Endothelial cell of umbilical vein (primary cell): ENCODE data around the gene OTULINL. TPM values are rescaled to one million over a fixed set of nuclear protein-coding genes. Genes with fewer than 3 reads are reported as not detected.

Source experiments
- BruUV-seq: library from RNA; stranded (reverse); fragments of 400-500 nt; replicated peaks from 2 replicates; lab custom pipeline; 2021; lab: Mats Ljungman, UMichigan
- CTCF ChIA-PET: fragments of 300-600, 350-600 bp; sonication (Branson Sonifier 250); formaldehyde crosslinking; loops from one replicate; lab custom pipeline; 2021; ENCODE audit warnings: antibody characterized with exemption, inconsistent platforms; lab: Charles Lee
- POLR2A ChIA-PET: fragments of 300-600, 350-600 bp; sonication (Branson Sonifier 250); formaldehyde crosslinking; loops from one replicate; lab custom pipeline; 2021; ENCODE audit warnings: antibody characterized with exemption, inconsistent platforms; lab: Charles Lee
- DNase-seq: peaks from one replicate; pipeline ENCODE4 v3.0.0-alpha.2; 2011; ENCODE audit warnings: low read depth, low spot score
- FAIRE-seq: peaks from 2 replicates; lab custom pipeline; 2011; peaks lifted over from hg19 to GRCh38; lab: Jason Lieb, UNC
- H2AFZ ChIP-seq: 2 replicates; pipeline ENCODE4 v1.6.0; 2012; ENCODE audit warnings: low read depth, low read length, control low read depth, inconsistent platforms
- H3K27ac ChIP-seq: 2 replicates; pipeline ENCODE4 v1.5.1; 2011; ENCODE audit warnings: low read depth, mild to moderate bottlenecking, control low read depth, low read length, moderate library complexity; ENCODE audit not compliant: insufficient read depth
- H3K27me3 ChIP-seq, 2 experiments: 2 replicates each; pipeline versions ENCODE4 v1.6.0 to v1.6.1; 2011; ENCODE audit warnings: low read length in 2 of 2, mixed read lengths in 1 of 2; ENCODE audit not compliant: control insufficient read depth in 2 of 2, insufficient read depth in 2 of 2
- H3K36me3 ChIP-seq, 2 experiments: 2 replicates in 1 of 2; 3 replicates in 1 of 2; pipeline ENCODE4 v1.5.1; 2011; ENCODE audit warnings: low read length in 2 of 2, mild to moderate bottlenecking in 1 of 2, moderate library complexity in 1 of 2; ENCODE audit not compliant: control insufficient read depth in 2 of 2, insufficient read depth in 2 of 2; ENCODE audit errors: extremely low read depth in 1 of 2
- H3K4me1 ChIP-seq: 3 replicates; pipeline ENCODE4 v1.5.1; 2011; ENCODE audit warnings: mild to moderate bottlenecking, low read length; ENCODE audit not compliant: control insufficient read depth, insufficient read depth; ENCODE audit errors: extremely low read depth
- H3K4me2 ChIP-seq: 2 replicates; pipeline ENCODE4 v1.6.1; 2011; ENCODE audit warnings: low read length, control low read depth, mixed read lengths; ENCODE audit not compliant: insufficient read depth
- H3K4me3 ChIP-seq, 3 experiments: fragments of 200-600 bp in 1 of 3; sonication (generic), shearing (Covaris generic) in 1 of 3; replicated peaks in 1 of 3; 2 replicates each; pipeline ENCODE4 v1.5.1; 2011 to 2016; ENCODE audit warnings: control low read depth in 3 of 3, low read length in 3 of 3, mild to moderate bottlenecking in 2 of 3, inconsistent platforms in 1 of 3, low read depth in 1 of 3, moderate library complexity in 1 of 3; ENCODE audit not compliant: insufficient read depth in 1 of 3
- H3K79me2 ChIP-seq: 2 replicates; pipeline ENCODE4 v1.6.0; 2012; ENCODE audit warnings: low read length, inconsistent platforms; ENCODE audit not compliant: control insufficient read depth, insufficient read depth
- H3K9ac ChIP-seq: replicated peaks from 2 replicates; pipeline ENCODE3; 2011; ENCODE audit warnings: low read length, control low read depth; ENCODE audit not compliant: insufficient read depth; ENCODE audit errors: extremely low read depth
- H3K9me1 ChIP-seq: replicated peaks from 3 replicates; pipeline ENCODE4 v1.6.0; 2011; ENCODE audit warnings: mild to moderate bottlenecking, low read length; ENCODE audit not compliant: control insufficient read depth, insufficient read depth; ENCODE audit errors: extremely low read depth
- H3K9me3 ChIP-seq: replicated peaks from 2 replicates; pipeline ENCODE4 v1.5.1; 2012; ENCODE audit warnings: low read length, inconsistent platforms; ENCODE audit not compliant: control insufficient read depth, insufficient read depth
- H4K20me1 ChIP-seq: replicated peaks from 2 replicates; pipeline ENCODE3; 2011; ENCODE audit warnings: mild to moderate bottlenecking, low read length; ENCODE audit not compliant: control insufficient read depth, insufficient read depth; ENCODE audit errors: extremely low read depth
- CTCF ChIP-seq, 2 donors: IDR thresholded peaks; 1 replicate in 1 of 2; 2 replicates in 1 of 2; pipeline ENCODE4 v1.5.1; 2011; ENCODE audit warnings: low read length in 2 of 2, mild to moderate bottlenecking in 2 of 2, moderate library complexity in 2 of 2, control low read depth in 1 of 2, inconsistent platforms in 1 of 2, low read depth in 1 of 2; ENCODE audit not compliant: insufficient read depth in 1 of 2; ENCODE audit errors: extremely low read depth in 1 of 2
- EZH2 ChIP-seq: IDR thresholded peaks from 2 replicates; pipeline ENCODE4 v1.6.1; 2012; ENCODE audit warnings: borderline replicate concordance, low read depth, mild to moderate bottlenecking, moderate library complexity, low read length, inconsistent platforms; ENCODE audit not compliant: severe bottlenecking
- FOS ChIP-seq: IDR thresholded peaks from 2 replicates; pipeline ENCODE4 v1.6.1; 2011; ENCODE audit warnings: mild to moderate bottlenecking, low read length, moderate library complexity, borderline replicate concordance; ENCODE audit not compliant: insufficient read depth
- GATA2 ChIP-seq: IDR thresholded peaks from 2 replicates; pipeline ENCODE4 v1.7.0; 2011; ENCODE audit warnings: low read depth, mild to moderate bottlenecking, moderate library complexity, mixed read lengths, low read length; ENCODE audit not compliant: insufficient read length, insufficient read depth
- JUN ChIP-seq: IDR thresholded peaks from 2 replicates; pipeline ENCODE4 v1.6.1; 2011; ENCODE audit warnings: borderline replicate concordance, low read depth; ENCODE audit not compliant: insufficient read length, insufficient read depth
- MAX ChIP-seq: IDR thresholded peaks from 2 replicates; pipeline ENCODE4 v1.6.1; 2011; ENCODE audit not compliant: insufficient read depth, insufficient read length
- MYC ChIP-seq: IDR thresholded peaks from one replicate; pipeline ENCODE4 v1.6.1; 2011; ENCODE audit warnings: mild to moderate bottlenecking, low read depth, low read length
- POLR2A ChIP-seq: IDR thresholded peaks from 2 replicates; pipeline ENCODE4 v1.6.1; 2012; ENCODE audit warnings: low read depth, mild to moderate bottlenecking, control low read depth, low read length
- POLR2AphosphoS5 ChIP-seq: IDR thresholded peaks from 2 replicates; pipeline ENCODE4 v1.6.1; 2012; ENCODE audit warnings: low read depth, mild to moderate bottlenecking, control low read depth, low read length, moderate library complexity; ENCODE audit not compliant: insufficient read depth
- dilution Hi-C: fragments of 300-500 bp; cut with MboI; formaldehyde crosslinking; loops from one replicate; pipeline ENCODE4 v1.15.0; 2019; ENCODE audit warnings: low sequenced_read_pairs; ENCODE audit not compliant: extremely low pct_ligation_motif_present
- intact Hi-C: fragments of 100-400 bp; cut with micrococcal nuclease; formaldehyde crosslinking; loops from one replicate; pipeline ENCODE4 v1.10.0; 2022
- polyA plus RNA-seq, 4 experiments: library from polyadenylated mRNA; depleted of rRNA in 3 of 4; stranded (reverse) in 3 of 4; unstranded in 1 of 4; fragments of >200 nt; gene quantifications; 2 replicates each; pipeline versions ENCODE4 v1.2.1 to v1.2.3, GENCODE V29; 2011 to 2012; ENCODE audit warnings: missing spikeins in 1 of 4
- total RNA-seq: library from RNA; stranded (reverse); gene quantifications from 2 replicates; pipeline ENCODE4 v1.2.3, GENCODE V29; 2021

OTULINL gene
- total and polyA plus RNA-seq, 2 donors (not counting 3 experiments of a cell fraction or from before 2014, with no cell fraction given): 0.08 to 0.42 TPM

GRCh38 chr5:14569948-14570691, 11.5 kb upstream of the OTULINL start:
- intact Hi-C loops (no loop called here), dilution Hi-C loops (no loop called here)
- Histone ChIP-seq H3K27ac (no peak overlapping the region), H3K4me3 (no peak overlapping the region), H3K36me3 (no peaks in the 10 kb centered on the region), H4K20me1 (no peaks in the 10 kb centered on the region), H3K9me3 (no peaks in the 10 kb centered on the region), H3K79me2 (no peaks in the 10 kb centered on the region), H3K9me1 (no peaks in the 10 kb centered on the region), H2AFZ (no peak overlapping the region), H3K4me1 (no peaks in the 10 kb centered on the region), H3K27me3 (peaks cover 0 to 4% of the 10 kb centered on the region in 2 experiments), H3K9ac (no peak overlapping the region), H3K4me2 (no peak overlapping the region)
- DNase-seq: no peak
- TF ChIP-seq POLR2AphosphoS5 (no peak), CTCF (IDR thresholded peaks at IDR 0.05; ENCODE audit: extremely low read depth in 1 of 2, insufficient read depth in 1 of 2, low read depth in 1 of 2, low read length in 2 of 2) (no peak), POLR2A (no peak), EZH2 (no peak), FOS (no peak), MYC (no peak), MAX (no peak), JUN (no peak), GATA2 (no peak)
- no peak for FAIRE-seq
- ChIA-PET POLR2A (no interaction called here), CTCF (no interaction called here)
- no TSS peak for BruUV-seq
